ENCODE data around the gene HYDIN.

- TF ChIP-seq EP300 (IDR thresholded peaks at IDR 0.05) (no peak), POLR2A (IDR thresholded peaks at IDR 0.05) (no peak), POLR2AphosphoS5 (IDR thresholded peaks at IDR 0.05) (no peak)
Measured at GRCh38 chr16:70768203-70768580, 462.3 kb downstream of the HYDIN start.

Data from gastroesophageal sphincter (tissue), 2 donors.